KOPT-K1 (cell line): ENCODE data around the gene FUT8.
"Not testable (repeated sequence)": the region's sequence is repeated elsewhere in the genome, so short reads cannot be mapped to it uniquely, and the experiment has no call there.

Experiments used
- H3K27ac ChIP-seq: fragments of 200-600 bp; sonication (generic); 2 replicates; pipeline ENCODE4 v1.5.1; 2016; ENCODE audit warnings: antibody characterized with exemption, mild to moderate bottlenecking, low read depth, low read length; ENCODE audit not compliant: poor library complexity, severe bottlenecking
- H3K36me3 ChIP-seq: fragments of 200-600 bp; sonication (generic); 2 replicates; pipeline ENCODE4 v1.5.1; 2017; ENCODE audit warnings: antibody characterized with exemption, mild to moderate bottlenecking, low read length, moderate library complexity; ENCODE audit not compliant: insufficient read depth
- H3K9me3 ChIP-seq: fragments of 200-600 bp; sonication (generic); 2 replicates; pipeline ENCODE4 v1.5.1; 2017; ENCODE audit warnings: antibody characterized with exemption, low read length, mild to moderate bottlenecking; ENCODE audit not compliant: insufficient read depth, poor library complexity, severe bottlenecking

Gene FUT8

GRCh38 chr14:65456247-65456646, 43.7 kb downstream of the FUT8 start:
- Histone ChIP-seq H3K36me3 (peaks cover 81% of the 10 kb centered on the region), H3K9me3 (peaks cover 31% of the 10 kb centered on the region), H3K27ac (no peak overlapping the region)

GRCh38 chr14:65461730-65462129, 49.2 kb downstream of the FUT8 start:
- peak overlapping the region; percentile 12 for H3K27ac ChIP-seq
- peaks cover 70% of the 10 kb centered on the region for H3K36me3 ChIP-seq
- H3K9me3 ChIP-seq, result no peaks in the 10 kb centered on the region

- no peaks in the 10 kb centered on the region for H3K9me3 ChIP-seq
- no peak overlapping the region for H3K27ac ChIP-seq
- peaks cover 64% of the 10 kb centered on the region for H3K36me3 ChIP-seq
These were observed 49.9 kb downstream of the FUT8 start for GRCh38 chr14:65462411-65462810.

GRCh38 chr14:65465584-65465983, 53.1 kb downstream of the FUT8 start:
- Histone ChIP-seq H3K27ac (no peak overlapping the region), H3K36me3 (peaks cover 61% of the 10 kb centered on the region), H3K9me3 (no peaks in the 10 kb centered on the region)

GRCh38 chr14:65467926-65468325, 55.4 kb downstream of the FUT8 start:
- not testable (repeated sequence) for H3K9me3 ChIP-seq, H3K27ac ChIP-seq
- H3K36me3 ChIP-seq, result peaks cover 39% of the 10 kb centered on the region

- Histone ChIP-seq H3K36me3 (peaks cover 28% of the 10 kb centered on the region), H3K27ac (peak overlapping the region; percentile 8)
These were observed 57.4 kb downstream of the FUT8 start for GRCh38 chr14:65469903-65470302.

GRCh38 chr14:65470404-65470880, 57.9 kb downstream of the FUT8 start:
- H3K27ac ChIP-seq, result no peak overlapping the region
- peaks cover 28% of the 10 kb centered on the region for H3K36me3 ChIP-seq
- H3K9me3 ChIP-seq, result no peaks in the 10 kb centered on the region

More at GRCh38 chr14:65469903-65470302, 57.4 kb downstream of the FUT8 start:
- H3K9me3 ChIP-seq, result no peaks in the 10 kb centered on the region

GRCh38 chr14:65471038-65471878, 58.7 kb downstream of the FUT8 start:
- H3K27ac ChIP-seq, result no peak overlapping the region
- peaks cover 28% of the 10 kb centered on the region for H3K36me3 ChIP-seq
- no peaks in the 10 kb centered on the region for H3K9me3 ChIP-seq

- peaks cover 28% of the 10 kb centered on the region for H3K36me3 ChIP-seq
- no peak overlapping the region for H3K27ac ChIP-seq
- H3K9me3 ChIP-seq, result no peaks in the 10 kb centered on the region
These were observed 59.7 kb downstream of the FUT8 start for GRCh38 chr14:65472189-65472588.

- H3K9me3 ChIP-seq, result no peaks in the 10 kb centered on the region
- H3K27ac ChIP-seq, result no peak overlapping the region
- H3K36me3 ChIP-seq, result peaks cover 22% of the 10 kb centered on the region
These were observed 63.9 kb downstream of the FUT8 start for GRCh38 chr14:65476273-65476941.

- Histone ChIP-seq H3K9me3 (no peaks in the 10 kb centered on the region), H3K27ac (no peak overlapping the region), H3K36me3 (peaks cover 22% of the 10 kb centered on the region)
These were observed 64.4 kb downstream of the FUT8 start for GRCh38 chr14:65476942-65477318.

GRCh38 chr14:65478017-65478416, 65.5 kb downstream of the FUT8 start:
- Histone ChIP-seq H3K27ac (no peak overlapping the region), H3K9me3 (no peaks in the 10 kb centered on the region), H3K36me3 (peaks cover 30% of the 10 kb centered on the region)

- peaks cover 32% of the 10 kb centered on the region for H3K36me3 ChIP-seq
- no peaks in the 10 kb centered on the region for H3K9me3 ChIP-seq
- no peak overlapping the region for H3K27ac ChIP-seq
These were observed 66.1 kb downstream of the FUT8 start for GRCh38 chr14:65478596-65478995.

GRCh38 chr14:65479386-65479785, 66.9 kb downstream of the FUT8 start:
- Histone ChIP-seq H3K27ac (no peak overlapping the region), H3K36me3 (peaks cover 28% of the 10 kb centered on the region), H3K9me3 (no peaks in the 10 kb centered on the region)

- no peaks in the 10 kb centered on the region for H3K9me3 ChIP-seq
- no peak overlapping the region for H3K27ac ChIP-seq
- peaks cover 27% of the 10 kb centered on the region for H3K36me3 ChIP-seq
These were observed 70.4 kb downstream of the FUT8 start for GRCh38 chr14:65482757-65483438.
